Hepatocyte (in vitro differentiated cells): ENCODE measurements around the gene TESK2.

Experiments
- CTCF ChIP-seq: fragments of 200-600 bp; sonication (generic); IDR thresholded peaks from 2 replicates; pipeline ENCODE4 v1.5.1; 2016; ENCODE audit warnings: antibody characterized with exemption, mild to moderate bottlenecking; ENCODE audit not compliant: poor library complexity
- EZH2 ChIP-seq: fragments of 200-600 bp; sonication (generic); IDR thresholded peaks from 2 replicates; pipeline ENCODE4 v1.6.1; 2016; ENCODE audit warnings: antibody characterized with exemption, mild to moderate bottlenecking, borderline replicate concordance
- EZH2phosphoT487 ChIP-seq: fragments of 200-600 bp; sonication (generic); IDR thresholded peaks from one replicate; pipeline ENCODE4 v1.6.1; 2018; ENCODE audit warnings: antibody characterized with exemption, mild to moderate bottlenecking, low read depth, moderate library complexity; ENCODE audit not compliant: unreplicated experiment, severe bottlenecking

DNA sequence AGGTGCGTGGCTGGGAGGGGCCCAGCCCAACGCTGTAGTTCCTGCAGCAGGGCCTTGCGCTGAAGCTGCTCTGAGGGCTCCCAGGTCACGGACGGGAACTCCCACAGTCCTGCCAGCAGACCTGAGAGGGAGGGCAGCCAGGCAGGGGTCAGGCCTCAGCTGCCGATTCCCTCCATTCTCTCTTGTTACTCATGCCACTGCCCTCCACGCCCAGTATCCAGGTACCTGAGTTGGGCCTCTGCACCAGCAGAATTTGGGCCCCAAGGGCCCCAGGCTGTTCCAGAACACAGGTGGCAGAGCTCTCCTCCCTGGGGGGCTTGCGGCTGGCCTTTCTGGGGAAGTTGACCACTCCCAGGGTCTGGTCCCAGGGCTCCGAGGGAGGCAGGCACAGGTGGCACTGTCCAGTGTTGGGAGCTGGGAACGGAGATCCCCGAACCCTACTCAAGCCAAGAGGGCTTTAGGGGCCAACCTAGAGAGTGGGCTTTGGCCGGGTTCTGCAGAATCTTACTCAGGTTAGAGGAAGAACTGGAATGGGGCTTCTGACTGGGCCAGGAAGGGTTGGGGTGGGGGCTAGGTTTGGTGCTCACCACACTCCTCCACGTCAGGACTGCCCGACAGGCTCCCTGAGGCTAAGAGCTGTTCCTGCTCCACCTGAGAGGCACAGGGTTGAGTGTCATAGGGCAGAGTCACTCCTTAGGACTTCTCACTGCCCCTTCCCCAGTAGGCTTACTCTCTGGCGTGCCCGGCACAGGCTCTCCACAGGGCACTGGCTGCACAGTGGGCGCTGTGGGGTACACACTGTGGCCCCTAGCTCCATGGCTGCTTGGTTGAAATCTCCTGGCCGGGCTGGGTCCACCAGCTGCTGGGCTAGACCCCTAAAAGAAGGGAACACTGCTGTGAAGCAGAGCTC lies 159.3 kb downstream of the TESK2 start:
- TF ChIP-seq CTCF (no peak), EZH2phosphoT487 (no peak), EZH2 (no peak)
